GM18909 (cell line): ENCODE data around the gene C1orf53.
"Not testable (repeated sequence)": the region's sequence is repeated elsewhere in the genome, so short reads cannot be mapped to it uniquely, and the experiment has no call there.

Experiments used
- ATAC-seq: cut with Tn5 transposase; IDR thresholded peaks from one replicate; pipeline ENCODE4 v1.9.1; 2021; ENCODE audit warnings: mild to moderate bottlenecking; ENCODE audit not compliant: unreplicated experiment, poor library complexity

The C1orf53 gene

DNA sequence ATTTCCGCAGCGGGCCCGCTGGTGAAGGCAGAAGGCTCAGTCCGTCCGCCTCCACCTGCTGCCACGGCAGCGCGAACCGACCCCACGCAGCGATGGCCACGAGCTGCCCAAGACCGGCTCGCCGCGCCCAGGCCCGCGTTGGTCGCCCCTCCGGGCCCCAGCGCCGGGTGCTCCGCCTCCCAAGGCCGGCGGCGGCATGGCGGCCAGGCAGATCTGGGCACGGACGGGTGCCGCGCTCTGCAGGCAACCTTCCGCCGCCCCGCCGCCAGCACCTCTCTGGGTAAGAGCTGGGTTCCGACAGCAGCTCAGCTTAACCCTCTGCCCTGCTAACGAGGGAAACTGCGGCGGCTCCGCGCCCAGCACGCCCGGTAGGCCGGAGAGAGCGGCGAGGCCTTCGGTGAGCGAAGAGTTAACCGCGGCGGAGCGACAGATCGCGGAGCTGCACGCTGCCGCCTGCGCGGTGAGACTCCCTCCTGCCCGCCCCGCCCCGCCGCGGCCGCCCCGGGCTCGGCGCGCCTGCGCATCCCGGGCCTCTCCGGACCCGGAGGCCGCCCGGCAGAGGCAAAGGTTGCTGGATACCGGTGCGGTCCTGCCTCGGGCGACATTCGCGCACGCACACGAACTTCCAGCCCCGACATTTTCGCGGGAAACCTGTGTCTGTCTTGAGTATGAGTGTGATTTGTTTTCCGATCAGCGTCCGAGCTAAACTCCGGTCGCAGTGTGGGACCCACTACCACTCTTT is at the start of gene C1orf53:
TSS of gene C1orf53 (plus strand) at position 177 of the 742 bp plus-strand sequence. CDS start at position 197, 20 bp downstream.
- peak; percentile 97 for ATAC-seq

DNA sequence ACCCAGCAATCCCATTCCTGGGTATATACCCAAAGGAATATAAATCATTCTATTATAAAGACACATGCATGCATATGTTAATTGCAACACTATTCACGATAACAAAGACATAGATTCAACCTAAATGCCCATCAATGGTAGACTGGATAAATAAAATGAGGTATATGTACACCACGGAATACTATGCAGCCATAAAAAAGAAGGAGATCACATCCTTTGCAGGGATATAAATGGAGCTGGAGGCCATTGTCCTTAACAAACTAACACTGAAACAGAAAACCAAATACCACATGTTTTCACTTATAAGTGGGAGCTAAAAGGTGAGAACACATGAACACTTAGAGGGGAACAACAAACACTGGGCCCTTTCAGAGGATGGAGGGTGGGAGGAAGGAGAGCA is 46.7 kb upstream of the C1orf53 start:
- ATAC-seq, result not testable (repeated sequence)

DNA sequence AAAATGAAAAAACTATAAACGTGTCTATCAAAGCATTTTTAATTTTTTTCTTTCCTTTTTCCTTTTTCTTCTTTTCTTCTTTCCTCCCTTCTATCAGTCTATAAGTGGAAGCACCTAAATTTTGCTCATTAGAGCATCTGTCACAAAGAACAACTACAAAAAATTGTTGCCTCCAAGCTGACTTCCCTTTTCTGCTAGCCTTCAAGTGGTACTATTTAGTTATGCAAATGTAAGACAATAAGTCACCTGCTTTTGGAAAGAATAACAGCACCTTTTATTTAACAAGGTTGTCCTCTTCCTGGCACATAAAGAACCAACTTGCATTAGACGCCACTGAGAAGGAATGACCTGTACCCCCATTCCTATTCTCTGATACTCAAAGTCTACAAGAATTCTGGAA is 45.0 kb upstream of the C1orf53 start:
- ATAC-seq, result no peak

DNA sequence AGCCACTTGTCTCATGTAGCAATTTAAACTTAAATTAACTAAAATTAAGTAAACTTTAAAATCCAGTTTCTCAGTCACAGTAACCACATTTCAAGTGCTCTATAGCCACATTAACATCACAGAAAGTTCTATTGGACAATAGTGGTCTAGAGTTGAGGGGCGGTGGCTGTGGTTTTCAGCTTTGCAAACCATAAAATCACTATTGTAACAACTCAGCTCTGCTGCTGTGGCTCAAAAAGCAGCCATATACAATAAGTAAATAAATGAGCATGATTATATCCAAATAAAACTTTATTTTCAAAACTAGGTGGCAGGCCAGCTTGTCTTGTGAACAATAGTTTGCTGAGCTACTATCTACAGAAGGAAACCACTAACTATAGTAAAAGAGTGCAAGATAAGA is 43.4 kb upstream of the C1orf53 start:
- no peak for ATAC-seq

DNA sequence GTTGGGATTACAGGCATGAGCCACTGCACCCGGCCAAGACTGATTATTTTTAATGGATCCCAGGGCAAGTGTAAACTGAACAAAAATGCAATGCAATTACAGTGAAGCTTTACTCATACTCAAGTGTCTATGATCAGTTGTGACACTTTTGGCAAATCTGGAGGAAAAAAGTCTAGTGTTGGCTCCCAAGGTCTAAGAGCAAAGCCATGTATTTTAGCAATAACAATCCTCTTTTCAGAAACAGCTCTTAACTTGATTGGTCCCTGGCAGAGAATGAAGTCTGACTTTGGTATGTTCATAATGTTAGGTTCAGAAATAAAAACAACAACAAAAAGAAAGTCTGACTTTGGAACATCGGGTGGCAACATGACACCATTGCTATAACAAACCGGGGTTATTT is 40.2 kb upstream of the C1orf53 start:
- ATAC-seq, result no peak

DNA sequence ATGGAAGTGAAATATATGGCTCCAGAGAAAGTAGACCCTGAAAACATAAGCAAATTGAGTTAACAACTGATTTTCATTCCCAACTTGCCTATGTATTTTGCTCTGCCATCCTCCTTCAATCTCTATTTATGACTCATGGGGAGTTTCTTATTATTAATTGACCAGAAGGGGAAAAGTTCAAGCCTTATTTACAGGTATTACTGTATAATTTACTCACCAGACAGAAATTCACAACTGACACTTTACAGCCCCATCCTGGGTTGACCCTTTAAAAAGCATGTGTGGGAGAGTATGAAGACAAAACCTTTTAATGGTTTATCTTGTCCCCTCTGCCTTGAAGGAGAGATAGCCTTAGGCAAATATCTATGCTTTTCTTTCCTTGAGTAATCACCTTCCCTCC is 39.8 kb upstream of the C1orf53 start:
- ATAC-seq, result no peak

DNA sequence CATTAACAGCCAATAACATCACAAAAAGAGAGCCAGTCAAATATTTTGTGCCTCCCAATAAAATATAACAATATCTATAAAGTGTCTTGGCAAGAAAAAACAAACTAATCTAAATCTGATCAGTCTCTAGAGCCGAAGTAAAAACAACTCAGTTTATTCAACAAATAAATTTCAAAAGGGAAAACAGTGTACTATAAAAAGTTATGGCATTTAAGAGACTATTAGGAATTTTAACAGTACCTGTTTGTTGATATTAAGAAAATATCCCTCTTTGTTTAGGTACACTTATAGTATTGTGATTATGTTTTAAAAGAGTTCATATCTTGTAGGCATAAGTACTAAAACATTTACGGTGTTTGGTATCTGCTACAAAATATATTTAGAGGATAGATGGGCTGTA is 36.6 kb upstream of the C1orf53 start:
- no peak for ATAC-seq

DNA sequence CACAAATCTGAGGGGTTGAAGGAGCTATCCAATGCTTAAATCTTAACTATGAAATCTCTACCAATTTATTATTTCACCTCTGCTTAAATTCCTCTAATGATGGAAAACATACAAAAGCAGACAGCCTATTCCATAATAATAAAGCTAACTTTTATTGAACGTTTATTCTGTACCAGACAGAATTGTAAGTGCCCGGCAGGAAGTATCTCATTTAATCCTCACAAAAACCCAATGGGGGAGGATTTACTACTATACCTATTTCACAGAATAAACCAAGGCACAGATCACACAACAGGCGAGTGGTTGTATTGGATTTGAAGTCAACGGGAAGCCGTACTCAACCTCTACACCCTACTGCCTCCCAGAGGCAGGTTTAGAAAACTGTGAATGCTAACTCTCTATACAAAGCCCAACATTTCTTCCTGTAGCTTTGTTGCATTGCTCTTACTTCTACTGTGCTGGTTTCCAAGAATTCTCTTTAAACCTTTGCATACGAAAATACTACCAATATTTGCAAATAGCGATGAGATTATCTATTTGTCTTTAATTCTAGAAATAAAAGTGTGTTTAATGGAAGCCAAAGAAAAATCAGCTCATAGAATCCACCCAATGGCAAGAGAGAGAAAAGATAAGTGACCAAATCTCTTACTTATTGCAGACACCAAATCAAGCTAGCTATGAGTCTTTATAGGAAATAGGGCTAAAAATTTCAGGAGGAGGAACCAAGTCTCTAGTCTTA is 33.5 kb upstream of the C1orf53 start:
- peak; percentile 85 for ATAC-seq

DNA sequence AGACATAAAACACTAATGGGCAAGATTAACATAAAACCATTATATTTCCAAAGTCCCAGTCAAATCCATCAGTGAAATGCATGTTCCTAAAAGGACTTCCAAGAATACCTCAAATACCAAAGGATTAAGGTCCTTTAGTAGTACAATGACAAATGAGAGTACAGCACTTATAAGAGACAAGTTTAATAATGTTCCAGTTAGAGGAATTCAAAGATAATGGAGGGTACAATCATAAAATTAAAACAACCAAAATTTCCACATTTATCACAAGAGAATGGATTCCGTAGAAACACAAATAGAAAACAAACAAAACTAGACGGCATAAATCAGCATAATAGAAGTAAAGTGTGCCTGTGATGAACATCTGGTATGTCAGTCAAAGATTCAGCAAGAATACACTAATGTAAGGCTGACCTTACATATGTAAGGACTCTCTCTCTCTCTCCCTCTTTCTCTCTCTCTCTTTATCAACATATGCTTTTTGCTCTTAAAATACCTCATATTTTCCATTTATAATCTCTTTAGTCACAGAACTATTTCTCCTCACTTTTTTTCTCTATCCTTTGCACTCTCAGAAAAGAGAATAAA is 32.8 kb upstream of the C1orf53 start:
- ATAC-seq, result no peak

DNA sequence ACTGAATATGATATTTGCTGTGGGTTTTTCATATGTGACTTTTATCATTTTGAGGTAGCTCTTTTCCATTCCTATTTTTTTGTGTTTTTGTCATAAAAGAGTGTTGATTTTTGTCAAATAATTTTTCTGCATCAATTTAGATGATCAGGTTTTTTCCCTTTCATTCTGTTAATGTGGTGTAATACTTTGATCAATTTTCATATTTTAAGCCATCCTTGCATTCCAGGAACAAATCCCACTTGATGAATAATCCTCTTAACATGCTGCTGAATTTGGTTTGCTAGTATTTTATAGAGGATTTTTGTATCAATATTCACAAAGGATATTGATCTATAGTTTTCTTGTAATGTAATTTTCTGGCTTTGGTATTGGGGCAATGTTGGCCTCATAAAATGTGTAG is 25.5 kb upstream of the C1orf53 start:
- no peak for ATAC-seq

DNA sequence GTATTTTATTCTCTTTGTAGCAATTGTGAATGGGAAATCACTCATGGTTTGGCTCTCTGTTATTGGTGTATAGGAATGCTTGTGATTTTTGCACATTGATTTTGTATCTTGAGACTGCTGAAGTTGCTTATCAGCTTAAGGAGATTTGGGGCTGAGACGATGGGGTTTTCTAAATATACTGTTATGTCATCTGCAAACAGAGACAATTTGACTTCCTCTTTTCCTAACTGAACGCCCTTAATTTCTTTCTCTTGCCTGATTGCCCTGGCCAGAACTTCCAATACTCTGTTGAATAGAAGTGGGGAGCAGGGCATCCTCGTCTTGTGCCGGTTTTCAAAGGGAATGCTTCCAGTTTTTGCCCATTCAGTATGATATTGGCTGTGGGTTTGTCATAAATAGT is 22.0 kb upstream of the C1orf53 start:
- not testable (repeated sequence) for ATAC-seq

DNA sequence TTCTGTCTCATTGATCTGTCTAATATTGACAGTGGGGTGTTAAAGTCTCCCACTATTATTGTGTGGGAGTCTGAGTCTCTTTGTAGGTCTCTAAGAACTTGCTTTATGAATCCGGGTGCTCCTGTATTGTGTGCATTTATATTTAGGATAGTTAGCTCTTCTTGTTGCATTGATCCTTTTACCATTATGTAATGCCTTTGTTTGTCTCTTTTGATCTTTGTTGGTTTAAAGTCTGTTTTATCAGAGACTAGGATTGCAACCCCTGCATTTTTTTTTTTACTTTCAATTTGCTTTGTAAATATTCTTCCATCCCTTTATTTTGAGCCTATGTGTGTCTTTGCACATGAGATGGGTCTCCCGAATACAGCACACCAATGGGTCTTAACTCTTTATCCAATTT is 20.2 kb upstream of the C1orf53 start:
- ATAC-seq, result not testable (repeated sequence)

DNA sequence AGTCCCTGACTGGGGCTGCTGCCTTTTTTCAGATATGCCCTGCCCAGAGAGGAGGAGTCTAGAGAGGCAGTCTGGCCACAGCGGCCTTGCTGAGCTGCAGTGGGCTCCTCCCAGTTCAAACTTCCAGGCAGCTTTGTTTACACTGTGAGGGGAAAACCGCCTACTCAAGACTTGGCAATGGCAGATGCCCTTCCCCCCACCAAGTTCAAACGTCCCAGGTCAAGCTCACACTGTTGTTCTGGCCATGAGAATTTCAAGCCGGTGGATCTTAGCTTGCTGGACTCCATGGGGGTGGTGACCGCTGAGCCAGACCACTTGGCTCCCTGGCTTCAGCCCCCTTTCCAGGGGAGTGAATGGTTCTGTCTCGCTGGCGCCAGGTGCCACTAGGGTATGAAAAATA is 18.3 kb upstream of the C1orf53 start:
- no peak for ATAC-seq

DNA sequence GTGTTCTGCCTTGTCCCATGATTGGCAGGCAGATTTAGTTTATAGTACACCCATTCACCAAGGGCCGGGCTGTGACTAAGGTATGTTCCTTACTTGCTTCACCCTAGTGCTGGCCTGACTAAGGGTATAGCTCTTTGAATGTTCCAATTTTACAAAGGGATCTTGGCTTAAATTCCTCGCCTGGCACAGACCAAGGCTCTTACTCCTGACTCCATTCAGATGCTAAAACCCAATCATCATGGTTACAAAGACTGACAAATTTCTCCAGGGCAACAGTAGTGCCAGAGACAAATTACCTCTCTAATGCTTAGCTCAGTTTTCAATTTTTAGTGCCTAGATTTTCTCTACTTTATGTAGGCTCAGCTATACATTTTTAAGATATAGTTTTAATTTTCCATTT is 11.5 kb upstream of the C1orf53 start:
- ATAC-seq, result no peak

DNA sequence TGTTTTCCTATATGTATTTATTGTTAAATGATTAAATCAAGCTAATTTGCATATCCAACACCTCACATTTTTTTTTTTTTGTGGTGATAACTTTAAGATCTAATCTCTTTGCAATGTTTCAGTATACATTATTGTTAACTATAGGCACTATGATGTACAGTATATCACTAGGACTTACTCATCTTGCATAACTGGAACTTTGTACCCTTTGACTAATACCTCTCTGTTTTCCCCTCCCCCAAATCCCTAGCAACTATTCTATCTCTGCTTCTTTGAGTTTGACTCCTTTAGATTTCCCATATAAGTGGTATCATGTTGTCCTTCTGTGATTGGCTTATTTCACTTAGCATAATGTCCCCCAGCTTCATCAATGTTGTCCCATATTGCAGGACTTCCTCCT is 9.7 kb upstream of the C1orf53 start:
- no peak for ATAC-seq

DNA sequence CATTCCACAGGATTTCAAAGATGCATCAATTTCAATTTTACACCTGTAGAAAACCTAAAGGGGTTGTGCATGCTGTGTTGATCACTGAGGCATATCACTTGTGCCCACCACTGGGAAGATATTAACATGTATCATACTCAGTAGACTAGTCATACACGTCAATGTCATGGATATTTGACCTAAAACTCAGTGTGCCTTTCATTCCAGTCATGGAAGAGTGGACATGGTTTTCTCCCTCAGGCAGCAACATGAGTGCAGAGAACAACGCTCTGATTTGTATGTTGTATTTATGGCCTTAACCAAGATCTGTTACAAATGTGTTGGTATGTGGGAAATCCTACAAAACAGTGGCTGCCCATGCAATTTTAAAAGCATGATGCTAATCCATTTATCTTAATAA is 6.1 kb upstream of the C1orf53 start:
- ATAC-seq, result no peak

DNA sequence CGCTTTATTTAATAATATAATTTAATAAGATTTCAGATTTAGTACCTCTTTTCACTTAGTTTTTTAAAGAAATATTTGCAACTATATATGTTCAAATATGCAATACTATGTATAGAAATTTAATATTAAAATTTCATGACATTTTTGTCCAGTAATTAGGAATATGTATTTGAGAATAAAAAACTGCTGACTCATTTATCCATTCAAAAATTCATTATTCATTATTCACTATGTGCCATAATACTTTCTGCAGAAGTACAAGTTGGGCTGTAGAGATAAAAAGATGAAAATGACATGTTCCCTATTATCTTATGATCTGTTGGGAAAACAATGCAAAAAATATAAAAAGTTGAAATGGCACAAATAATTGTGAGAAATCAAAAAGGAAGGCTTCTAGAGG is 3.4 kb upstream of the C1orf53 start:
- no peak for ATAC-seq

DNA sequence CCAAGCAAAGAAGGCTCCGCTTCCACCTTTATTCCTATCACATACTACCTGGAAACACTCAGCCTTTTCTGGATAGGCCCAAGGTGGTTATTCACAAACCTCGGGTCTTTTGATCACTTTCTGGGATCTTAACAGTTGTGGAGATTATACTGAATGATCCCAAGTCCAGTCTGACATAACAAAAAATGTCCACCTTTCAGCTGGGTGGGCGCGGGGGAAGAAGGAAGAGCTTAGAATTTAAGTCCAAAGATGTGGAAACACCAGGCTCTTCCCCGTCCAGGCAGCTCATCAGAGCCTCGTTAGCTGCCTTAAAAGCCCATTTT is 338 bp upstream of the C1orf53 start:
- ATAC-seq, result no peak

DNA sequence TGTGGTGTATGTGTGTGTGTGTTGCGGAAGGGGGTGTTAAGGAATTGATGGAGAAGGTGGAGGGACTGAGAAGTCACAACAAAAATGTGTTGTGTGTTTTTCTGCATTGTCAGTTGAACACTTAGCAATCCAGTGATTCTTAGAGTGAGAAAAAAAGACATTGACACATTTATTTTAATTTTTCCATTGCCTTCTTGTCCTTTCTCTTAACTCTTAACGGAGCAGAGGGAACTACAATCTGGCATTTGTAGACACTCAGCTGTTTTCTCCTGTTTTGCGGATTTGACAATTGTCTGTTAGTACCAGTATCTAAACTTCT is 725 bp downstream of the C1orf53 start:
- no peak for ATAC-seq

DNA sequence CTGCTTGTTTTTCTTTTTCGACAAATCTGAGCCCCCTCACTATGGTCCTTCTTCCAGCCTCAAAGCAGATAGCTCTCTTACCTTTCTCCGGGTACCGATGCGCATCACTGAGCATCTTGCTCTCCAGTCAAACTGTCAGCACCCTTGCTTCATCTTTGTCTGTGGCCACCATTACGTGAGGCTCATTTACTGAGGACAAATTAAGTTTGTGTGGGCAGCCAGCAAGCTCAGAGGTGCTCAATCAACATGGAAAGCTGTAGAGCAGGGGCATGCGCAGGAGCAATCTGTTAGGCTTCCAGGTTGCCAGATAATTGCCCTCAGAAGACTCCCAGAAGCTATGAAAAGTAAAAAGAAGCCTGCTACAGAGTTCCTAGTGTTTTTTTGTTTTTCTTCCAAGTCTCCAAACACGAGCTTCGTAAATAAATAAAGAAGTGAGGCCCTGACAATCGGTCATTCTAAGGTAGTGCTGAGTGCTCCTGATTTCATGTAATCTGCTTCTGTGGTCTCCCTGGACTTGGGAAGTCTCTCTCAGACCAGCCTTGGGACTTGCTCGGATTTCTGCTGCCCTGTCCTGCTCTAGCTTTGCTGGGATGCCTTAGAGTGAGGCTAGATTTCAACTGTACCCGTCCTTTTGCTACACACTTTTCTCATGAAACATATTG is 1.8 kb downstream of the C1orf53 start:
- ATAC-seq, result no peak

DNA sequence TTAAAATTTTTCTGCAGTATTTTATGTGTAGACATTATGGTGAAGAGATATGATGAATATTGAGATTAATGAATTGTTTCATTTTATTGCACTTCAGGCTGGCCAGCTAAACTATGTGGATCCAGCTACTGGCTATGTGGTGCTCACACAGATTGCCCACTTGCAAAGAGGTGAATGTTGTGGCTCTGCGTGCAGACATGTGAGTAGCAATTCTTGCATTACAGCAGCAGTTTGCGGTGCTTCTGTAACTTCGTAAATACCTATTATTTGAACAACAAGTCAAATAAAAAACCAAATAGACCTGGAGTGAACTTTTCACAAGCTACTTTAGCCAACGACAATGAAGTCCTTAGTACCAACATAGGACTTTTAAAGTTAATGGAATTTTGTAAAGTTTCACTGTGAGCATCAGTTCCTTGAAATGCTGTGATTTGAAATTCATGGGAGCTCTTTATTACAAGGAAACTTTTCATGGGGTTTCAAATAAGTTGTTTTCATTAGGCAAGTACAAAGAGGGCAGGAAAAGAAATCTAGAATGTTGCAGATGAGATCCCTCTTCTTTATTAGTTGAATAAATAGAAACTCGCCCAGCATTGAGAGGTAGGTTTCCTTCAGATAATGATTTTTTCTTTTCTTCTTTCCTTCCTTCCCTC is 3.4 kb downstream of the C1orf53 start:
- ATAC-seq, result no peak
